CD14-positive monocyte (primary cell): ENCODE results near the gene ZFYVE28. TPM values are rescaled to one million over a fixed set of nuclear protein-coding genes. Genes with fewer than 3 reads are reported as not detected.

Experiments used
- DNase-seq, 3 donors: peaks; one replicate each; pipeline ENCODE4 v3.0.0-alpha.2; 2011 to 2022
- H2AFZ ChIP-seq: 2 replicates; pipeline ENCODE4 v1.6.0; 2012; ENCODE audit warnings: mild to moderate bottlenecking, low read depth, low read length, inconsistent platforms; ENCODE audit not compliant: insufficient read depth, poor library complexity, severe bottlenecking
- H3K27ac ChIP-seq, 2 donors: 1 replicate in 1 of 2; 2 replicates in 1 of 2; pipeline ENCODE4 v1.5.1; 2012 to 2013; ENCODE audit warnings: low read length in 2 of 2, control low read depth in 1 of 2, inconsistent platforms in 1 of 2, low read depth in 1 of 2, mild to moderate bottlenecking in 1 of 2
- H3K27me3 ChIP-seq, 2 donors: one replicate each; pipeline versions ENCODE4 v1.6.0 to v1.6.1; 2011 to 2013; ENCODE audit warnings: low read length in 2 of 2; ENCODE audit not compliant: control insufficient read depth in 2 of 2, insufficient read depth in 2 of 2
- H3K36me3 ChIP-seq, 2 donors: replicated peaks in 1 of 2; 1 replicate in 1 of 2; 2 replicates in 1 of 2; pipeline versions ENCODE4 v1.5.1 to v1.6.1; 2012 to 2013; ENCODE audit warnings: low read length in 2 of 2, control low read depth in 1 of 2, inconsistent platforms in 1 of 2, mild to moderate bottlenecking in 1 of 2; ENCODE audit not compliant: insufficient read depth in 2 of 2, control insufficient read depth in 1 of 2
- H3K4me1 ChIP-seq, 2 donors: 1 replicate in 1 of 2; 2 replicates in 1 of 2; pipeline versions ENCODE4 v1.5.1 to v1.6.1; 2012 to 2013; ENCODE audit warnings: low read length in 2 of 2, control low read depth in 1 of 2, inconsistent platforms in 1 of 2, mild to moderate bottlenecking in 1 of 2, moderate library complexity in 1 of 2; ENCODE audit not compliant: insufficient read depth in 2 of 2, control insufficient read depth in 1 of 2
- H3K4me2 ChIP-seq: replicated peaks from 2 replicates; pipeline ENCODE3; 2012; ENCODE audit warnings: low read length, moderate library complexity, mild to moderate bottlenecking; ENCODE audit not compliant: poor library complexity, severe bottlenecking; ENCODE audit errors: extremely low read depth
- H3K4me3 ChIP-seq, 3 experiments: fragments of 200-600 bp in 1 of 3; sonication (generic) in 1 of 3; replicated peaks in 1 of 3; 1 replicate in 2 of 3; 2 replicates in 1 of 3; pipeline ENCODE4 v1.5.1; 2011 to 2013; ENCODE audit warnings: low read length in 3 of 3, mild to moderate bottlenecking in 3 of 3, control low read depth in 2 of 3, low read depth in 2 of 3, inconsistent platforms in 1 of 3, moderate library complexity in 1 of 3
- H3K79me2 ChIP-seq: 2 replicates; pipeline ENCODE4 v1.6.0; 2012; ENCODE audit warnings: mild to moderate bottlenecking, control low read depth, inconsistent platforms, low read length, moderate library complexity; ENCODE audit not compliant: insufficient read depth
- H3K9ac ChIP-seq: 2 replicates; pipeline ENCODE4 v1.6.0; 2017; ENCODE audit warnings: low read length, mild to moderate bottlenecking; ENCODE audit not compliant: insufficient read depth, poor library complexity, severe bottlenecking
- H3K9me3 ChIP-seq, 2 donors: replicated peaks in 1 of 2; 1 replicate in 1 of 2; 2 replicates in 1 of 2; pipeline versions ENCODE4 v1.5.1 to v1.6.1; 2012 to 2013; ENCODE audit warnings: low read length in 2 of 2, control low read depth in 1 of 2; ENCODE audit not compliant: control insufficient read depth in 1 of 2, insufficient read depth in 1 of 2
- H4K20me1 ChIP-seq: 2 replicates; pipeline ENCODE4 v1.6.0; 2012; ENCODE audit warnings: mild to moderate bottlenecking, low read length, control low read depth, moderate library complexity; ENCODE audit not compliant: insufficient read depth
- H3K27ac Mint-ChIP-seq, 7 donors: one replicate each; pipeline ENCODE4 v1.8.0; 2020; ENCODE audit warnings: mild to moderate bottlenecking in 7 of 7, mixed read lengths in 7 of 7, moderate library complexity in 6 of 7, inconsistent platforms in 2 of 7
- H3K27me3 Mint-ChIP-seq, 3 donors: one replicate each; pipeline ENCODE4 v1.8.0; 2021 to 2022; ENCODE audit warnings: low read depth in 3 of 3, mild to moderate bottlenecking in 3 of 3, mixed read lengths in 3 of 3, moderate library complexity in 3 of 3, inconsistent platforms in 1 of 3
- H3K36me3 Mint-ChIP-seq, 2 donors: one replicate each; pipeline ENCODE4 v1.8.0; 2020; ENCODE audit warnings: mixed read lengths in 2 of 2, inconsistent platforms in 1 of 2, mild to moderate bottlenecking in 1 of 2
- H3K4me1 Mint-ChIP-seq: one replicate; pipeline ENCODE4 v1.8.0; 2020; ENCODE audit warnings: mild to moderate bottlenecking, mixed read lengths
- H3K4me3 Mint-ChIP-seq, 2 donors: one replicate each; pipeline ENCODE4 v1.8.0; 2020; ENCODE audit warnings: mild to moderate bottlenecking in 2 of 2, mixed read lengths in 2 of 2, moderate library complexity in 1 of 2
- H3K9me3 Mint-ChIP-seq, 7 donors: one replicate each; pipeline ENCODE4 v1.8.0; 2020 to 2022; ENCODE audit warnings: mixed read lengths in 7 of 7, mild to moderate bottlenecking in 6 of 7, moderate library complexity in 6 of 7, inconsistent platforms in 2 of 7
- CTCF ChIP-seq: fragments of 200-600 bp; IDR thresholded peaks from one replicate; pipeline ENCODE4 v1.8.0; 2022; ENCODE audit warnings: antibody characterized with exemption, mild to moderate bottlenecking
- WGBS: methylation state at CpG from one replicate; pipeline ENCODE4 v1.1.5; 2013; ENCODE audit warnings: missing lambda C conversion rate; ENCODE audit not compliant: insufficient coverage; 5-methylcytosine and 5-hydroxymethylcytosine counted together
- intact Hi-C, 2 donors: fragments of 100-400 bp; cut with micrococcal nuclease; formaldehyde crosslinking; loops; one replicate each; pipeline versions ENCODE4 v1.15.0 to v1.15.1; 2023
- polyA plus RNA-seq, 3 donors: library from polyadenylated mRNA; depleted of rRNA in 1 of 3; unstranded in 2 of 3; stranded (reverse) in 1 of 3; fragments of 300-500 nt in 2 of 3; fragments of >200 nt in 1 of 3; fragmentation: Illumina TruSeq in 2 of 3; gene quantifications; 1 replicate in 2 of 3; 2 replicates in 1 of 3; pipeline ENCODE4 v1.2.3, GENCODE V29; 2012 to 2021

The ZFYVE28 gene
- polyA plus RNA-seq, 3 donors = 1.0 to 4.4 (median 1.1) TPM

- Histone ChIP-seq H3K4me3 (no peak overlapping the region), H3K9ac (no peak overlapping the region), H2AFZ (no peak overlapping the region), H3K9me3 (no peaks in the 10 kb centered on the region), H3K4me1 (peaks cover 6% of the 10 kb centered on the region in 2 donors), H3K4me2 (no peak overlapping the region), H4K20me1 (no peaks in the 10 kb centered on the region), H3K27me3 (no peaks in the 10 kb centered on the region), H3K36me3 (no peaks in the 10 kb centered on the region), H3K79me2 (no peaks in the 10 kb centered on the region), H3K27ac (no peak overlapping the region)
- intact Hi-C loops = loop anchor here in 1 of 2 donors (10.0 kb wide), 1 partner anchor 553 kb away; the partner anchor contains the start of gene SLBP
- Mint-ChIP-seq H3K27ac (no peak overlapping the region), H3K9me3 (no peaks in the 10 kb centered on the region), H3K4me1 (peaks cover 7% of the 10 kb centered on the region), H3K36me3 (no peaks in the 10 kb centered on the region), H3K27me3 (no peaks in the 10 kb centered on the region), H3K4me3 (no peak overlapping the region)
- no peak for TF ChIP-seq CTCF
- 89% methylated on average over 9 of the region's 12 CpGs for WGBS
- DNase-seq = no peak
Measured at GRCh38 chr4:2267841-2268240, 150.6 kb downstream of the ZFYVE28 start.

GRCh38 chr4:2267320-2267811, 151.1 kb downstream of the ZFYVE28 start:
- no peak overlapping the region for H3K9ac ChIP-seq
- no peak for DNase-seq
- no peaks in the 10 kb centered on the region for H3K79me2 ChIP-seq
- H3K9me3 ChIP-seq = no peaks in the 10 kb centered on the region
- H3K36me3 Mint-ChIP-seq = no peaks in the 10 kb centered on the region
- H3K27ac ChIP-seq = no peak overlapping the region
- no peak overlapping the region for H3K4me3 ChIP-seq
- H3K4me2 ChIP-seq = no peak overlapping the region
- no peaks in the 10 kb centered on the region for H3K27me3 ChIP-seq
- TF ChIP-seq CTCF = no peak
- H3K36me3 ChIP-seq = no peaks in the 10 kb centered on the region
- H2AFZ ChIP-seq = no peak overlapping the region
- no peak overlapping the region for H3K27ac Mint-ChIP-seq
- WGBS = 92% methylated on average over 9 of the region's 18 CpGs
- intact Hi-C loops = loop anchor here in 1 of 2 donors (10.0 kb wide), 1 partner anchor 553 kb away; the partner anchor contains the start of gene SLBP
- H4K20me1 ChIP-seq = no peaks in the 10 kb centered on the region
- H3K4me3 Mint-ChIP-seq = no peak overlapping the region
- no peaks in the 10 kb centered on the region for H3K27me3 Mint-ChIP-seq
- H3K9me3 Mint-ChIP-seq = no peaks in the 10 kb centered on the region
- H3K4me1 Mint-ChIP-seq = peaks cover 7% of the 10 kb centered on the region
- H3K4me1 ChIP-seq = peaks cover 9 to 10% of the 10 kb centered on the region in 2 donors
